ENCODE data around the gene LYL1.

The LYL1 gene

DNA sequence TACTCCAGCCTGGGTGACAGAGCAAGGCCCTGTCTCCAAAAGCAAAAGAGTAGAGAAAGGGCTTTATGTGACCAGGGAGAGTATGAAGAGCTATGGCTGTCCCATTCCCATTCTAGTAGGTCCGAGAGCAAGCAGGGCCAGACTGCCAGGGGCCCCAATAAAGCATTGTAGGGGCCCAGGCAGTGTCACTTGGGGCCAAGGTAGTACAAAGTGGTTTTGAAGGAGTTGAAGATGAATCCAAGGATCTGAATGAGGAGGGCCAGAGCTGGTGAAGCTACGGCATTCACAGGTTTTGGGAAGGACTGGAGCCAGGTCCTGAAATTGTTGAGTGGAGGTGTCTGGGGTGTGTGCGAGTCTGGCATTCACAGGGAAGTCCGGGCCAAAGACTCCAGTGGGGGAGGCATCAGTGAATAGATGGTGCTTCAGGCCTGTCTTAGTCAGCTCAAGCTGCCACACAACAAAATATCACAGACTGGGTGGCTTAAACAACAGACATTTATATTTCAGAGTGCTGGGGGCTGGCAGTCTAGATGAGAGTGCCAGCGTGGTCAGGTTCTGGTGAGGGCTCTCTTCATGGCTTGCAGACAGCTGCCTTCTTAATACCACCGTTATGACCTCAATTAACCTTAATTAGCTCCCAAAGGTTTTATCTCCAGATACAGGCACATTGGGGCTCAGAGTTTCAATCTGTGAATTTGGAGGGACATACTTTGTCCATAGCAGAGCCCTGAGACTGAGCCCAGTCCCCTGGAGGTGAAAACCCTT is 25.3 kb upstream of the LYL1 start:
- no peak overlapping the region for H3K27ac ChIP-seq
- TF ChIP-seq, protein P1, sequence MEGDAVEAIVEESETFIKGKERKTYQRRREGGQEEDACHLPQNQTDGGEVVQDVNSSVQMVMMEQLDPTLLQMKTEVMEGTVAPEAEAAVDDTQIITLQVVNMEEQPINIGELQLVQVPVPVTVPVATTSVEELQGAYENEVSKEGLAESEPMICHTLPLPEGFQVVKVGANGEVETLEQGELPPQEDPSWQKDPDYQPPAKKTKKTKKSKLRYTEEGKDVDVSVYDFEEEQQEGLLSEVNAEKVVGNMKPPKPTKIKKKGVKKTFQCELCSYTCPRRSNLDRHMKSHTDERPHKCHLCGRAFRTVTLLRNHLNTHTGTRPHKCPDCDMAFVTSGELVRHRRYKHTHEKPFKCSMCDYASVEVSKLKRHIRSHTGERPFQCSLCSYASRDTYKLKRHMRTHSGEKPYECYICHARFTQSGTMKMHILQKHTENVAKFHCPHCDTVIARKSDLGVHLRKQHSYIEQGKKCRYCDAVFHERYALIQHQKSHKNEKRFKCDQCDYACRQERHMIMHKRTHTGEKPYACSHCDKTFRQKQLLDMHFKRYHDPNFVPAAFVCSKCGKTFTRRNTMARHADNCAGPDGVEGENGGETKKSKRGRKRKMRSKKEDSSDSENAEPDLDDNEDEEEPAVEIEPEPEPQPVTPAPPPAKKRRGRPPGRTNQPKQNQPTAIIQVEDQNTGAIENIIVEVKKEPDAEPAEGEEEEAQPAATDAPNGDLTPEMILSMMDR (conservative IDR thresholded peaks at IDR 0.05): no peak
- no peak for TF ChIP-seq ZFX (IDR thresholded peaks at IDR 0.05)

DNA sequence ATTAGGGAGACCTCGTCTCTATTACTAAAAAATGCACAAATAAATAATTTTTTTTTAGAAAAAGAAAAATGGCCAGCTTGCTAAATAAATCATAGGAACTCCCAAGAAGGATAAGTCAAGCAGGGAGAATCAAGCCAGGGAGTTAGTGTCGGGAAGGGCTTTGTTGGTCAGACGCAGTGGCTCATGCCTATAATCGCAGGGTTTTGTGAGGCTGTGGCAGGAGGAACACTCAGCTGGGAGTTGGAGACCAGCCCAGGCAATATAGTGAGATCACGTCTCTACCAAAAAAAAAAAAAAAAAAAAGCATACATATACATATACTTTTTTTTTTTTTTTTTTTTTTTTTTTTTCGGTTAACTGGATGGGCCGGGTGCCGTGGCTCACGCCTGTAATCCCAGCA is 24.4 kb upstream of the LYL1 start:
- no peak for TF ChIP-seq ZFX (IDR thresholded peaks at IDR 0.05)
- TF ChIP-seq, protein P1 (conservative IDR thresholded peaks at IDR 0.05): no peak
- no peak overlapping the region for H3K27ac ChIP-seq

DNA sequence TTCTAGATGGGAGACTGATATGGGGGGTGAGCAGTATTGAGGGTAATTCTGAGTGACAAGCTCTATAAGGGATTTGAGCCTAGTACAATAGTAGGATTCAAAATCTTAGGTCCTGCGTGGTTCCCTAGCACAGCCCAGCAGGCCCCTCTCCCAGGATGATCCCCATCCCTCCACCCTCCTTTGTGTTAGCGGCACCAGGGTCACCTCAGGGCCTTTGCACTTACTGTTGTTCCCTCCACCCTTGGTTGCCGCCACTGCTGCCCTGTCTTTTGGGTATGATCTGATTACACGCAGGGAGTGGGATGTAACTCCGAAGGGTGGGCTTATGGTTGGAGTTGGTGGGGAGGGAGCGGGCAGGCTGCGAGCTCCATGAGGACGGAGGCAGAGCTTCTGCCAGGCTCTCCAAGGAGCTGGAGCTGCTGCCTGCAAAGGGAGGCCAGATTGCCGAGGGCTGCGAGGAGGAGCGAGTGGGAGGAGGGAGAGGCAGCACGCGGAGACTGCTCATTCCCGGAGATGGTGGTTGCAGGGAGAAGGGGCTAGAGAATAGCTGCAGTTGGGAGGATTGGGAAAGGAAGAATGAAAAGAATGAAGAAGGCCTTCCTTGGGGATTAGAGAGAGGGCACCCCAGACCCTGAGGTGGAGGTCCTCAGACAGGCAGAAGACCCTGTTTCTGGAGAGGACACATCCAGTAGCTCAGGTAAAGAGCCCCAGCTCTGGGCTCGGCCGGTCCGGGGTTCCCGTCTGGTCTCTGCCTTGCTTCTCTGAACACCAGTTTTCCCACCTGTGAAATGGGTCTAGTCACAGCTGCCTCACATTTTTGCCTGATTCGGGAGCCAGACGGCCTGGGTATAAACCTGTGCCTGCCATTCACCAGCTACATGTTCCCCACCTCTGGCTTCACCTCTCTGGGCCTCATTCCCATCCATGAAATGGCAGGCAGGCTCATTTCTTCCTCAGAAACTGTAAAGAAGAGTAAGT is 20.6 kb upstream of the LYL1 start:
- no peak for TF ChIP-seq ZFX (IDR thresholded peaks at IDR 0.05)
- TF ChIP-seq, protein P1 (conservative IDR thresholded peaks at IDR 0.05): no peak
- H3K27ac ChIP-seq: no peak overlapping the region

- TF ChIP-seq ZFX (IDR thresholded peaks at IDR 0.05): no peak
- TF ChIP-seq, protein P1 (conservative IDR thresholded peaks at IDR 0.05): no peak
- no peak overlapping the region for H3K27ac ChIP-seq
Measured at GRCh38 chr19:13122275-13122878, 19.7 kb upstream of the LYL1 start.

- TF ChIP-seq, protein P1 (conservative IDR thresholded peaks at IDR 0.05): no peak
- TF ChIP-seq ZFX (IDR thresholded peaks at IDR 0.05): no peak
- no peak overlapping the region for H3K27ac ChIP-seq
Measured at GRCh38 chr19:13121551-13122274, 19.1 kb upstream of the LYL1 start.

DNA sequence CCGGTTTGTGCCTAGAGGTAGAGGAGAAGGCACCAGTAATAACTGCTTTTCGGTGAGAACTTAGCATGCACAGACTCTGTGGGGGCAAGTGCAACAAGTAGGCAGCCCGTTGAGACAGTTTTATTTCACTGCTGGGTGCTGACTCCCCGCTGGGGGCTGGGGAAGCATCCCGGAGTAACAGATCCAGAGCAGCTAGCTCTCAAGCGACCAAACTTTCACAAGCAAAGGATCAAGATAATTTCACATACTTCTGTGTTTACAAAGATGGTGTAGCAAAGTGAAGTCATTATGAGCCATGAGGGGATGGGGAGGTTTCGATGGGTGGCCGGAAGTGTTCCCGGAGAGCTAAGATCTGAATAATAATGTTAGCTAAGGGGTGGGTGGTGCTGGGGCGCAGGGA is 18.2 kb upstream of the LYL1 start:
- no peak for TF ChIP-seq ZFX (IDR thresholded peaks at IDR 0.05)
- TF ChIP-seq, protein P1 (conservative IDR thresholded peaks at IDR 0.05): no peak
- H3K27ac ChIP-seq: no peak overlapping the region

All from C4-2B (cell line).